GM23338 (cell line): Measurements from ENCODE around the gene TGIF1. TPM values are rescaled to one million over a fixed set of nuclear protein-coding genes. Genes with fewer than 3 reads are reported as not detected.

Experiments used
- ATAC-seq: fragments of 200-7000 bp; cut with Tn5 transposase; 3 replicates; pipeline ENCODE4 v1.9.1; 2020
- DNase-seq: peaks from one replicate; pipeline ENCODE4 v3.0.0-alpha.2; 2015; ENCODE audit warnings: low spot score
- H2AFZ ChIP-seq: fragments of 200-600 bp; sonication (generic); 2 replicates; pipeline ENCODE4 v1.8.0; 2016; ENCODE audit warnings: antibody characterized with exemption, mild to moderate bottlenecking, moderate library complexity
- H3F3A ChIP-seq: fragments of 200-600 bp; sonication (generic); replicated peaks from 2 replicates; pipeline ENCODE4 v1.8.0; 2017; ENCODE audit warnings: antibody characterized with exemption, mixed run types, low read depth
- H3K27ac ChIP-seq: fragments of 200-600 bp; sonication (generic); 2 replicates; pipeline ENCODE4 v1.6.1; 2016; ENCODE audit warnings: low read depth
- H3K27me3 ChIP-seq: fragments of 200-600 bp; sonication (generic); 2 replicates; pipeline ENCODE4 v1.8.0; 2016; ENCODE audit warnings: mild to moderate bottlenecking, mixed run types, moderate library complexity; ENCODE audit not compliant: insufficient read depth
- H3K36me3 ChIP-seq: fragments of 200-600 bp; sonication (generic); 2 replicates; pipeline ENCODE4 v1.8.0; 2016; ENCODE audit warnings: mild to moderate bottlenecking; ENCODE audit not compliant: insufficient read depth
- H3K4me1 ChIP-seq: fragments of 200-600 bp; sonication (generic); 2 replicates; pipeline ENCODE4 v1.8.0; 2016; ENCODE audit warnings: mild to moderate bottlenecking, moderate library complexity; ENCODE audit not compliant: insufficient read depth
- H3K4me2 ChIP-seq: fragments of 200-600 bp; sonication (generic); 2 replicates; pipeline ENCODE4 v1.7.1; 2017; ENCODE audit warnings: mixed run types
- H3K4me3 ChIP-seq: fragments of 200-600 bp; sonication (generic); 2 replicates; pipeline ENCODE4 v1.6.1; 2016; ENCODE audit warnings: mixed run types
- H3K79me2 ChIP-seq: fragments of 200-600 bp; sonication (generic); replicated peaks from 2 replicates; pipeline ENCODE4 v1.8.0; 2017; ENCODE audit warnings: mild to moderate bottlenecking; ENCODE audit not compliant: insufficient read depth
- H3K9me2 ChIP-seq: fragments of 200-600 bp; sonication (generic); 2 replicates; pipeline ENCODE4 v1.8.0; 2017; ENCODE audit not compliant: insufficient read depth
- H4K20me1 ChIP-seq: fragments of 200-600 bp; sonication (generic); replicated peaks from 2 replicates; pipeline ENCODE4 v1.8.0; 2017; ENCODE audit warnings: mild to moderate bottlenecking; ENCODE audit not compliant: insufficient read depth
- H3K27ac Mint-ChIP-seq: 2 replicates; pipeline ENCODE4 v1.8.0; 2020; ENCODE audit warnings: inconsistent platforms, mild to moderate bottlenecking, moderate library complexity, mixed read lengths
- H3K27me3 Mint-ChIP-seq: 3 replicates; pipeline ENCODE4 v1.8.0; 2022; ENCODE audit warnings: low read depth, mild to moderate bottlenecking, moderate library complexity, mixed read lengths, inconsistent platforms; ENCODE audit not compliant: insufficient read depth, poor library complexity
- H3K36me3 Mint-ChIP-seq: 3 replicates; pipeline ENCODE4 v1.8.0; 2021; ENCODE audit warnings: low read depth, mild to moderate bottlenecking, inconsistent platforms, moderate library complexity, mixed read lengths
- H3K4me1 Mint-ChIP-seq: 3 replicates; pipeline ENCODE4 v1.8.0; 2020; ENCODE audit warnings: mild to moderate bottlenecking, inconsistent platforms, mixed read lengths
- H3K4me3 Mint-ChIP-seq: 3 replicates; pipeline ENCODE4 v1.8.0; 2021; ENCODE audit warnings: moderate library complexity, mild to moderate bottlenecking, inconsistent platforms, mixed read lengths
- H3K9me3 Mint-ChIP-seq: 3 replicates; pipeline ENCODE4 v1.8.0; 2020; ENCODE audit warnings: moderate library complexity, mild to moderate bottlenecking, inconsistent platforms, mixed read lengths
- CREB1 ChIP-seq: fragments of 250-450 bp; sonication (Bioruptor Pico); IDR thresholded peaks from 2 replicates; pipeline ENCODE4 v1.5.0; 2020; ENCODE audit warnings: low read depth, mild to moderate bottlenecking, moderate library complexity
- CTCF ChIP-seq, 2 experiments: fragments of 200-600 bp in 1 of 2; sonication (generic) in 1 of 2; conservative IDR thresholded peaks; 2 replicates each; pipeline versions ENCODE4 v1.5.1 to v1.6.1; 2016 to 2017; ENCODE audit warnings: antibody characterized with exemption in 2 of 2, low read depth in 2 of 2, mild to moderate bottlenecking in 2 of 2, moderate library complexity in 1 of 2
- ETS1 ChIP-seq: IDR thresholded peaks from 2 replicates; pipeline ENCODE4 v1.6.1; 2016; ENCODE audit warnings: antibody characterized with exemption
- NANOG ChIP-seq: IDR thresholded peaks from 2 replicates; pipeline ENCODE4 v1.6.1; 2016; ENCODE audit warnings: antibody characterized with exemption, borderline replicate concordance
- POLR2AphosphoS5 ChIP-seq: IDR thresholded peaks from 2 replicates; pipeline ENCODE4 v1.6.1; 2016; ENCODE audit warnings: antibody characterized with exemption, low read depth
- STAT1 ChIP-seq: IDR thresholded peaks from one replicate; pipeline ENCODE4 v1.6.1; 2016; ENCODE audit warnings: antibody characterized with exemption; ENCODE audit not compliant: unreplicated experiment
- ZNF114 ChIP-seq: fragments of 250-450 bp; sonication (Bioruptor Pico); IDR thresholded peaks from 2 replicates; pipeline ENCODE4 v1.5.0; 2020; ENCODE audit warnings: mild to moderate bottlenecking, moderate library complexity
- ZNF331 ChIP-seq: fragments of 250-450 bp; sonication (Bioruptor Pico); IDR thresholded peaks from 2 replicates; pipeline ENCODE4 v1.5.0; 2020; ENCODE audit warnings: low read depth, mild to moderate bottlenecking, moderate library complexity
- polyA plus RNA-seq: library from polyadenylated mRNA; unstranded; fragments of >200 nt; fragmentation: Nextera tagmentation; extraction: Ambion mirVana; gene quantifications from 2 replicates; pipeline ENCODE4 v1.2.1, GENCODE V29; 2016
- total RNA-seq: library from RNA; depleted of rRNA; stranded (reverse); fragments of >200 nt; shearing (Covaris generic); gene quantifications from 2 replicates; pipeline ENCODE4 v1.2.3, GENCODE V29; 2014
- TF ChIP-seq, protein P1 (sequence below): IDR thresholded peaks from one replicate; pipeline ENCODE4 v1.6.1; 2018; ENCODE audit warnings: antibody characterized with exemption; ENCODE audit not compliant: unreplicated experiment

Gene TGIF1
- total and polyA plus RNA-seq, 2 experiments from 2014 or later: 294 to 316 TPM

DNA sequence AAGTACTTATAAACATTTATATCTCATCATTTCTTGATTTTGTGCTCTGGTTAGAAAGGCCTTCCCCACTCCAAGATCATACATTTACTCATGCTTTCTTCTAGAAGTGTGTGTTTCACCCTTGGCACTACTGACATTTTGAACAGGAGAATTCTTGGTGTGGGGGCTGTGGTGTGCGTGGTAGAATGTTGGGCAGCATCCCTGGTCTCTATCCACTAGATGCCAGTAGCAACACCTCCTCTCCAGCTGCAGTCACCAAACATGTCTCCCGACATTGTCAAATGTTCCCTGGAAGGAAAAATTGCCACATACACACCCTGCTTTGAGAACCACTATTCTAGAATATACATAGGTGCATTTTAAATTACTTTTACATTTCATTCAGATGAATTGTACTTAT, 8.7 kb upstream of the TGIF1 start:
- DNase-seq (peak; percentile 55), ATAC-seq (peak; percentile 93)
- Mint-ChIP-seq H3K4me3 (no peak overlapping the region), H3K27ac (no peak overlapping the region), H3K9me3 (no peaks in the 10 kb centered on the region), H3K27me3 (no peaks in the 10 kb centered on the region), H3K4me1 (peaks cover 34% of the 10 kb centered on the region), H3K36me3 (no peaks in the 10 kb centered on the region)
- TF ChIP-seq POLR2AphosphoS5 (no peak), CTCF (conservative IDR thresholded peaks at IDR 0.05; ENCODE audit: low read depth in 2 of 2) (peak; percentile 47 to 70)
- Histone ChIP-seq H2AFZ (no peak overlapping the region), H3K4me1 (peaks cover 48% of the 10 kb centered on the region), H3K4me2 (peak overlapping the region; percentile 53), H3K9me2 (no peaks in the 10 kb centered on the region; the same call in 1 of the 2 replicates), H4K20me1 (no peaks in the 10 kb centered on the region), H3K27ac (no peak overlapping the region), H3K27me3 (no peaks in the 10 kb centered on the region), H3K4me3 (peak overlapping the region; percentile 7; the same call in 1 of the 2 replicates), H3F3A (0 out of 2 replicates have a peak, but pooled peaks cover 5% of the 10 kb centered on the region), H3K36me3 (no peaks in the 10 kb centered on the region), H3K79me2 (0 out of 2 replicates have a peak, but pooled peaks cover 3% of the 10 kb centered on the region)

DNA sequence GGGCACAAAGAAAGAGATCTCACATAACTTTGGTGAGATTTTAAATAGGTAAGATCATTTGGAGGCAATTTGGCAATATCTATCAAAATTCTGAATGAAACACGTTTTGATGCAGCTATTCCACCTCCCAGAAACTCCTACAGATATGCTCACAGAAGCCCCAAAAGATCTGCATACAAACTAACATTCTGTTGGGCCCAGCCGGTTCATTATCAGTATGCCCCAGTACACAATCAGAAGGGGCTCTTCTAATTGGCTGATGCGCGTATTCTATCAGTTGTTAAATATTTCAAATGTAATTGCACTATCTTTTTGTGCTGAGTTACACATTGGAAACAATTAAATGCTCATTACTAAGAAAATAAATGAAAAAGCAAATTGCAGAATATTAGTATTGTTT, 7.1 kb upstream of the TGIF1 start:
- 0 out of 2 replicates have a peak, but pooled peaks cover 3% of the 10 kb centered on the region for H3K79me2 ChIP-seq
- no peak overlapping the region for H3K27ac ChIP-seq
- no peak overlapping the region for H3K4me3 ChIP-seq
- Mint-ChIP-seq H3K4me1 (peaks cover 46% of the 10 kb centered on the region), H3K9me3 (no peaks in the 10 kb centered on the region), H3K27me3 (peaks cover 3% of the 10 kb centered on the region), H3K27ac (no peak overlapping the region), H3K36me3 (no peaks in the 10 kb centered on the region), H3K4me3 (no peak overlapping the region)
- TF ChIP-seq POLR2AphosphoS5: no peak
- no peak for TF ChIP-seq ETS1
- TF ChIP-seq, protein P1, sequence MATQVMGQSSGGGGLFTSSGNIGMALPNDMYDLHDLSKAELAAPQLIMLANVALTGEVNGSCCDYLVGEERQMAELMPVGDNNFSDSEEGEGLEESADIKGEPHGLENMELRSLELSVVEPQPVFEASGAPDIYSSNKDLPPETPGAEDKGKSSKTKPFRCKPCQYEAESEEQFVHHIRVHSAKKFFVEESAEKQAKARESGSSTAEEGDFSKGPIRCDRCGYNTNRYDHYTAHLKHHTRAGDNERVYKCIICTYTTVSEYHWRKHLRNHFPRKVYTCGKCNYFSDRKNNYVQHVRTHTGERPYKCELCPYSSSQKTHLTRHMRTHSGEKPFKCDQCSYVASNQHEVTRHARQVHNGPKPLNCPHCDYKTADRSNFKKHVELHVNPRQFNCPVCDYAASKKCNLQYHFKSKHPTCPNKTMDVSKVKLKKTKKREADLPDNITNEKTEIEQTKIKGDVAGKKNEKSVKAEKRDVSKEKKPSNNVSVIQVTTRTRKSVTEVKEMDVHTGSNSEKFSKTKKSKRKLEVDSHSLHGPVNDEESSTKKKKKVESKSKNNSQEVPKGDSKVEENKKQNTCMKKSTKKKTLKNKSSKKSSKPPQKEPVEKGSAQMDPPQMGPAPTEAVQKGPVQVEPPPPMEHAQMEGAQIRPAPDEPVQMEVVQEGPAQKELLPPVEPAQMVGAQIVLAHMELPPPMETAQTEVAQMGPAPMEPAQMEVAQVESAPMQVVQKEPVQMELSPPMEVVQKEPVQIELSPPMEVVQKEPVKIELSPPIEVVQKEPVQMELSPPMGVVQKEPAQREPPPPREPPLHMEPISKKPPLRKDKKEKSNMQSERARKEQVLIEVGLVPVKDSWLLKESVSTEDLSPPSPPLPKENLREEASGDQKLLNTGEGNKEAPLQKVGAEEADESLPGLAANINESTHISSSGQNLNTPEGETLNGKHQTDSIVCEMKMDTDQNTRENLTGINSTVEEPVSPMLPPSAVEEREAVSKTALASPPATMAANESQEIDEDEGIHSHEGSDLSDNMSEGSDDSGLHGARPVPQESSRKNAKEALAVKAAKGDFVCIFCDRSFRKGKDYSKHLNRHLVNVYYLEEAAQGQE: no peak
- TF ChIP-seq STAT1: no peak
- no peak for TF ChIP-seq ZNF114 (CRISPR knock-in tag)
- TF ChIP-seq ZNF331 (CRISPR knock-in tag): no peak
- no peak for TF ChIP-seq NANOG
- no peak for TF ChIP-seq CREB1 (CRISPR knock-in tag)
- no peak for DNase-seq
- peak overlapping the region; percentile 34 for H3K4me2 ChIP-seq
- ATAC-seq: no peak
- no peaks in the 10 kb centered on the region for H4K20me1 ChIP-seq
- H3K36me3 ChIP-seq: no peaks in the 10 kb centered on the region
- H3K9me2 ChIP-seq: no peaks in the 10 kb centered on the region
- H3K4me1 ChIP-seq: peaks cover 57% of the 10 kb centered on the region
- no peaks in the 10 kb centered on the region for H3K27me3 ChIP-seq
- peaks cover 13% of the 10 kb centered on the region; the same call in 1 of the 2 replicates for H3F3A ChIP-seq
- H2AFZ ChIP-seq: no peak overlapping the region
